Limb (tissue), 2 donors: Measurements from ENCODE around the gene TOX4.
"Not testable (repeated sequence)": the region's sequence is repeated elsewhere in the genome, so short reads cannot be mapped to it uniquely, and the experiment has no call there.

Experiments
- DNase-seq, 2 donors: peaks; one replicate each; pipeline ENCODE4 v3.0.0-alpha.2; 2016; ENCODE audit errors: extremely low spot score in 2 of 2

Gene TOX4

GRCh38 chr14:21476925-21477681, at the start of gene TOX4, which contains the start of gene RAB2B:
TOX4 (plus strand) TSS chr14:21477195; CDS start chr14:21477279, 84 bp downstream.
RAB2B (minus strand) TSS chr14:21476959; CDS start chr14:21476872, 87 bp downstream.
- DNase-seq, result peak; percentile 98 to 99

- DNase-seq, result no peak
These were observed 48.1 kb upstream of the TOX4 start for GRCh38 chr14:21428930-21429329.

- no peak for DNase-seq
These were observed 45.9 kb upstream of the TOX4 start for GRCh38 chr14:21431126-21431525.

GRCh38 chr14:21436567-21437062, 40.4 kb upstream of the TOX4 start:
- no peak for DNase-seq

- DNase-seq, result peak; percentile 98 to 100
These were observed 39.7 kb upstream of the TOX4 start for GRCh38 chr14:21437063-21437901.

- no peak for DNase-seq
These were observed 36.1 kb upstream of the TOX4 start for GRCh38 chr14:21440859-21441258.

GRCh38 chr14:21442657-21443056, 34.3 kb upstream of the TOX4 start:
- not testable (repeated sequence) for DNase-seq

- DNase-seq, result no peak
These were observed 27.1 kb upstream of the TOX4 start for GRCh38 chr14:21449899-21450216.

GRCh38 chr14:21454843-21455544, 22.0 kb upstream of the TOX4 start:
- no peak for DNase-seq

- DNase-seq, result no peak
These were observed 21.4 kb upstream of the TOX4 start for GRCh38 chr14:21455592-21455911.

GRCh38 chr14:21455912-21456667, 20.9 kb upstream of the TOX4 start, which contains the start of gene CHD8:
CHD8 (minus strand) TSS chr14:21456123; CDS start chr14:21431643, 24,480 bp downstream.
- peak; percentile 98 to 100 for DNase-seq

- DNase-seq, result no peak
These were observed 9.4 kb upstream of the TOX4 start for GRCh38 chr14:21467616-21468015.

- no peak for DNase-seq
These were observed 1.1 kb upstream of the TOX4 start for GRCh38 chr14:21475767-21476522.

- peak in 1 of 2 donors; percentile 92 for DNase-seq
These were observed 471 bp upstream of the TOX4 start for GRCh38 chr14:21476523-21476924.

- no peak for DNase-seq
These were observed 9.7 kb downstream of the TOX4 start for GRCh38 chr14:21486640-21487087.

GRCh38 chr14:21494902-21495762, 18.1 kb downstream of the TOX4 start:
- no peak for DNase-seq

GRCh38 chr14:21496453-21496852, 19.5 kb downstream of the TOX4 start:
- DNase-seq, result no peak

GRCh38 chr14:21498540-21499526, 21.8 kb downstream of the TOX4 start:
- peak in 1 of 2 donors; percentile 63 for DNase-seq
